ENCODE results near the gene CNTN5. TPM values are rescaled to one million over a fixed set of nuclear protein-coding genes. Genes with fewer than 3 reads are reported as not detected.

CNTN5 gene
- polyA plus RNA-seq, 1 of the 3 experiments (the other 2 are of a cell fraction) = not detected

GRCh38 chr11:99489581-99489980, 468.8 kb downstream of the CNTN5 start:
- Histone ChIP-seq H3K27ac (ENCODE audit: low read depth in 2 of 2, low read length in 1 of 2) (no peak overlapping the region), H3K9ac (no peak overlapping the region), H3K9me3 (no peaks in the 10 kb centered on the region), H3K36me3 (replicated peaks in 1 of 2; ENCODE audit: control insufficient read depth in 1 of 2, insufficient read depth in 2 of 2, low read length in 1 of 2) (no peaks in the 10 kb centered on the region), H3K4me3 (ENCODE audit: low read depth in 2 of 2, low read length in 1 of 2) (no peak overlapping the region), H3K27me3 (ENCODE audit: insufficient read depth) (no peaks in the 10 kb centered on the region), H3K9me2 (no peaks in the 10 kb centered on the region), H3K4me2 (no peak overlapping the region), H4K20me1 (ENCODE audit: insufficient read depth) (no peaks in the 10 kb centered on the region), H3K4me1 (ENCODE audit: control insufficient read depth in 1 of 2, insufficient read depth in 2 of 2, low read depth in 1 of 2, low read length in 1 of 2) (no peaks in the 10 kb centered on the region), H3K79me2 (ENCODE audit: insufficient read depth) (no peaks in the 10 kb centered on the region), H3F3A (replicated peaks; ENCODE audit: insufficient read depth) (no peaks in the 10 kb centered on the region), H2AFZ (ENCODE audit: low read depth) (no peak overlapping the region)
- ChIA-PET CTCF (no interaction called here), POLR2A (no interaction called here)
- no peak for DNase-seq
- no peak for TF ChIP-seq NRF1 (IDR thresholded peaks at IDR 0.05; ENCODE audit: low read depth, low read length)
- TF ChIP-seq REST (IDR thresholded peaks at IDR 0.05; ENCODE audit: low read depth, low read length) = no peak
- TF ChIP-seq MEF2A (IDR thresholded peaks at IDR 0.05; ENCODE audit: borderline replicate concordance, low read depth) = no peak
- no peak for TF ChIP-seq MAX (IDR thresholded peaks at IDR 0.05; ENCODE audit: low read depth)
- no peak for TF ChIP-seq RCOR1 (IDR thresholded peaks at IDR 0.05; ENCODE audit: low read length)
- TF ChIP-seq USF2 (IDR thresholded peaks at IDR 0.05; ENCODE audit: borderline replicate concordance, low read depth, low read length) = no peak
- no peak for TF ChIP-seq FOXM1 (IDR thresholded peaks at IDR 0.05; ENCODE audit: low read depth)
- TF ChIP-seq TEAD4 (IDR thresholded peaks at IDR 0.05; ENCODE audit: borderline replicate concordance, insufficient read depth) = no peak
- TF ChIP-seq TAF1 (IDR thresholded peaks at IDR 0.05; ENCODE audit: borderline replicate concordance, low read depth, low read length) = no peak
- no peak for TF ChIP-seq RXRA (IDR thresholded peaks at IDR 0.05; ENCODE audit: borderline replicate concordance, low read depth)
- no peak for TF ChIP-seq EZH2phosphoT487 (IDR thresholded peaks at IDR 0.05; ENCODE audit: borderline replicate concordance, low read depth)
- TF ChIP-seq CHD2 (IDR thresholded peaks at IDR 0.05; ENCODE audit: low read length, partially characterized antibody) = no peak
- TF ChIP-seq GATA2 (CRISPR knock-in tag; IDR thresholded peaks at IDR 0.05) = no peak
- no peak for TF ChIP-seq PBX3 (IDR thresholded peaks at IDR 0.05)
- no peak for TF ChIP-seq ZBTB33 (IDR thresholded peaks at IDR 0.05; ENCODE audit: borderline replicate concordance, low read depth)
- no peak for TF ChIP-seq EP300 (IDR thresholded peaks at IDR 0.05; ENCODE audit: borderline replicate concordance in 1 of 2, low read depth in 1 of 2, low read length in 1 of 2)
- TF ChIP-seq YY1 (IDR thresholded peaks at IDR 0.05; ENCODE audit: low read depth) = no peak
- TF ChIP-seq FOXJ3 (CRISPR knock-in tag; IDR thresholded peaks at IDR 0.05) = no peak
- TF ChIP-seq CTCF (IDR thresholded peaks at IDR 0.05) = no peak
- TF ChIP-seq RFX5 (IDR thresholded peaks at IDR 0.05; ENCODE audit: low read length) = no peak
- WGBS (ENCODE audit: low lambda C conversion rate) = 6% methylated on average over 1 of the region's 1 CpG

Data from SK-N-SH (cell line).